Thyroid gland (tissue), 4 donors: ENCODE measurements around the gene SHANK3.

Experiments used
- CTCF ChIP-seq, 6 experiments: fragments of 200-600 bp in 3 of 6; fragments of 450-650 bp in 3 of 6; sonication (generic) in 3 of 6; IDR thresholded peaks; one replicate each; pipeline ENCODE4 v1.5.1; 2016 to 2019; ENCODE audit warnings: antibody characterized with exemption in 6 of 6, mild to moderate bottlenecking in 2 of 6, inconsistent platforms in 1 of 6, moderate library complexity in 1 of 6
- POLR2A ChIP-seq, 2 donors: fragments of 450-650 bp; IDR thresholded peaks; one replicate each; pipeline ENCODE4 v1.6.1; 2017; ENCODE audit warnings: antibody characterized with exemption in 2 of 2, mild to moderate bottlenecking in 2 of 2, moderate library complexity in 1 of 2

- TF ChIP-seq CTCF (IDR thresholded peaks at IDR 0.05) (peak in 3 of 6 experiments; percentile 22 to 48 (median 33)), POLR2A (IDR thresholded peaks at IDR 0.05) (no peak)
Measured at GRCh38 chr22:50641696-50642607, 30.7 kb upstream of the SHANK3 start.
